Activated CD8-positive, alpha-beta memory T cell treated with anti-CD3 and anti-CD28 coated beads, Interleukin-2, amount 50 U/mL, for 1 hour (primary cell): ENCODE results near the gene ZSCAN16.
"Not testable (repeated sequence)": the region's sequence is repeated elsewhere in the genome, so short reads cannot be mapped to it uniquely, and the experiment has no call there.

Source experiments
- DNase-seq: peaks from one replicate; pipeline ENCODE4 v3.0.0-alpha.2; 2020; ENCODE audit errors: extremely low read depth

The ZSCAN16 gene

DNA sequence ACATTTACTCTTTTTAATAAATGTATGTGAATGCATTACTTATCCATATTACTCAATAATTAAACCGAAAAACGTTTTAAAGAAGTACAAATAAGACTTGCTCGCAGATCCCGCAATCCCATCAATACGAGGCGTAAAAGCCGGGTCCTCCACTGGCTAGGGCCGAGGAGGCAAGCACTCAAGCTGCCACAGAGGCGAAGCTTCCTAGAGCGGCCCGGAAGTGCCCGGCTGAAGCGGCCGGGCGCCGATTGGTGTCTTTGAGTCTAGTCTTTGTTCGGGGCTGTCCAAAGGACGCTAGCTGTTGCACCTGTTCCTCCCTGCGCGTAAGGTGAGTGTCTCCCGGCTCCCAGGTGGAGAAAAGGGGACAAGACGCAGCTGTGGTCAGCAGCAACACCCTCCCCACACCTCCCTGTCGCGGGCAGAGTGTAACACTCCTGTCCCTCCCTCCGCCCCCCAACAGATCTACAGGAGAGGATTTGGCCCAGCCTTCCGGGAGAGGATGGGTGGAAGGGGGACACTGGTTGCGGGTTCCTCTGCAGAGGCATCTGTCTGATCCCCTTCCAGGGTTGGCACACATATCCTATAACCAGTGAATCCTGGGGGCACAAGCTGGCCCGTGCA lies at the start of gene ZSCAN16:
Gene ZSCAN16, plus strand, starts transcription at position 260 of the 621 bp plus-strand sequence. CDS start 835 bp downstream, outside the sequence.
- no peak for DNase-seq

DNA sequence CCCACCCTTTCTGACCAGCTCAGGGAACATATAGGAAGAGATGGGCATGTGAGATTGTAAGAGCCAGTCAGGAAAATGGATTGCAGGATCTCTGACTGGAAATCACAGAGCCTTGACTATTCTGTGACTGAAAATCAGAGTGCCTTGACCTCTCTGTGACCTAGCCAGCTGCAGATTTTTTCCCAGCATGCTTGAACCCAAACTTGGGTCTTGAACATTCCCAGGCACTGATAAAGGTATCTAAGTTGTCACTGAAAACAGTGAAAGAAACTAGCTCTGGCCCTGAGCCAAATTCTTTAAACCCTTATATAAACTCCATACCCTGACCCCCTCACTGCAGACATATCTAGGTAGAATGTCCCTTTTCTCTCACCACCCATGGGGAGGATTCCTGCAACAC lies 46.4 kb upstream of the ZSCAN16 start:
- DNase-seq = no peak

DNA sequence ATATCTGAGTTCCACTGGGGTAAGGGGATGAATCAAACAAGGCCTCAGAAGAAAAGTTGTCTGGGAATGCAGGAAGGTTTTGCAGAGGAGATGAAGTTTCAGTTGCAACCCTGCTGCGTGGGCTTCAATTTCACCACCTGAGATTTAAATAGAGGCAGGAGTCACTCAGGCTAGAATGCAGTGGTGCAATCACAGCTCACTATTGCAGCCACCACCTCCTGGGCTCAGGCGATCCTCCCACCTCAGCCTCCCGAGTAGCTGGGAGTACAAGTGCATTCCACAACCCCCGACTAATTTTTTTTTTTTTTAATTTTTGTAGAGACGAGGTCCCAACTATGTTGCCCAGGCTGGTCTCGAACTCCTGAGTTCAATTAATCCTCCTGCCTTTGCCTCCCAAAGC lies 45.6 kb upstream of the ZSCAN16 start:
- no peak for DNase-seq

DNA sequence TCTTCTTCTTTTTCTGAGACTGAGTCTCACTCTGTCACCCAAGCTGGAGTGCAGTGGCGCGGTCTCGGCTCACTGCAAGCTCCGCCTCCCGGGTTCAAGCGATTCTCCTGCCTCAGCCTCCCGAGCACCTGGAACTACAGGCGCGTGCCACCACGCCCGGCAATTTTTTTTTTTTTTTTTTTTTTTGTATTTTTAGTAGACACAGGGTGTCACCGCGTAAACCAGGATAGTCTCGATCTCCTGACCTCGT lies 44.1 kb upstream of the ZSCAN16 start, which contains the start of gene ZNF165:
Gene ZNF165, plus strand, starts transcription at position 188 of the 250 bp plus-strand sequence. CDS start 4,913 bp downstream, outside the sequence.
- DNase-seq = not testable (repeated sequence)

DNA sequence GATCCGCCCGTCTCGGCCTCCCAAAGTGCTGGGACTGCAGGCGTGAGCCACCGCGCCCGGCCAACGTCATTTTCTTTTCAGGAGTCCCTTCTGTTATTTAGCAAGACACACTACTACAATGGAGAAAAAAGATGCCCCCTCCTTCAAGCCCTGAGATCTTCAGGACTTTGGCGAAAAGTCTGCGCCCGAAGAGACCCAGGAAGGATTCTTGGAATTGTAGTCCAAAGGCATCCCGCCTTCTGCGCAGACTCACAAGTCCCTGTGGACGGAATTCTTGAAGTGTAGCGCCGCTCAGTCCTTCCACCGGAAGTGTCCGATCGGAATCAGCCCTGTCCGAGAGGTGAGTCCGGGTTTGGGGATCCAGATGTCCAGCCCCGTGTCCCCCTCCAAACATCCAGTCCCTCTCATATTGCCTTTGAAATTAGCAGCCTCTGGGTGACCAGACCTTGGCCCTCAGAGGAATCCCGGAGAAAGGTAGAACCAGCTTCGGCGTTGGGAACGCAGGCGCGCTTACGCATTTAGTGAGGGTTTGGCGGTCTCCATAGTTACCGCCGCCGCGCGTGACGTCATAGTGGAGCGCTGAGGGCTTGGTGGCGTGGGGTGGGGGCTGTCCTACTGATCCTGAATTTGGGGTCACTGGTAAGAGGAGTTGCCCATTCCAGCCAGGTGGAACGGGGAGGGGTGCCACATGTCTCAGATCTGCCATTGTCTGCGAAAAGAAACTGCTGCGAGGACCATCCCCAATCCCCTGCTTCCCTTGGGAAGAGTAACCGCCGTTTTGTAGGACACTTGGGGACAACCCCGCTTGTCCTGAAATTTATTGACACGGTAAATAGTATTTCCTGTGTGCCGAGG lies 43.6 kb upstream of the ZSCAN16 start:
- peak; percentile 91 for DNase-seq

DNA sequence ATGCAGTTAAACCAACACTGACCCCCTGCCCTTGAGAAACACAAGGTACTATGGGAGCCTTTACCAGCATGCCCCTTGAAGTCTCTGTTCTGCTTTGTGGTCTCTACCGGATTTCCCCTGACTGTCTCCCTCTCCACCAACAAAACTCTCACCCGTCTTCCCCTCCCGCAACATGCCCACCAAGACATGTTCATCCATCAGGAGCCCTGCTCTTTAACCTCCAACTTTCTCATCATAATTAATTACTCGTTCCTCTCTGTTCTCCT lies 43.0 kb upstream of the ZSCAN16 start:
- peak; percentile 46 for DNase-seq

DNA sequence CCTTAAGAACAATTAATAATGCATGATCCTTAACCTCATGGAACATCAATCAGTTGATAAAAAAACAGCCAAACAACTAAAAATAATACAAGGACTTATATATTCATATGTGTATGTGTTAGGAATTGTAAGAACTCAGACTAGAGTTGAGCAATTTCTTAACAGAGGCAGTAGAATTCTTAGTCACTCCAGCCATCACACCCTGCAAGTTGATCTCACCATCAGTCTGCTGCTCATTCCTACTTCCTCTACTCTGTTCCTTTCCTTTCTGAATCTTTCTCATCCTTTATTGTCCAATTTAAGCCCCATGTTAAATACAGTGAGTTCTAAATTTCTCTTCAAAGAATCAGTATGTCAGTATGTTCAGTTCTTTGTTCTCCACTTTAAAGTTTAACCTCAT lies 41.5 kb upstream of the ZSCAN16 start:
- DNase-seq = no peak

DNA sequence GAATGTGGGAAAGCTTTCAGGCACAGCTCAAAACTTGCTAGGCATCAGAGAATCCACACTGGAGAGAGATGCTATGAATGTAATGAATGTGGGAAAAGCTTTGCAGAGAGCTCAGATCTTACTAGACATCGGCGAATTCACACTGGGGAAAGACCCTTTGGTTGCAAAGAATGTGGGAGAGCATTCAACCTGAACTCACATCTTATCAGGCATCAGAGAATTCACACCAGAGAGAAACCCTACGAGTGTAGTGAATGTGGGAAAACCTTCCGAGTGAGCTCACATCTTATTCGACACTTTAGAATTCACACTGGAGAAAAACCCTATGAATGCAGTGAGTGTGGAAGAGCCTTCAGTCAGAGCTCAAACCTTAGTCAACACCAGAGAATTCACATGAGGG lies 35.4 kb upstream of the ZSCAN16 start:
- no peak for DNase-seq

DNA sequence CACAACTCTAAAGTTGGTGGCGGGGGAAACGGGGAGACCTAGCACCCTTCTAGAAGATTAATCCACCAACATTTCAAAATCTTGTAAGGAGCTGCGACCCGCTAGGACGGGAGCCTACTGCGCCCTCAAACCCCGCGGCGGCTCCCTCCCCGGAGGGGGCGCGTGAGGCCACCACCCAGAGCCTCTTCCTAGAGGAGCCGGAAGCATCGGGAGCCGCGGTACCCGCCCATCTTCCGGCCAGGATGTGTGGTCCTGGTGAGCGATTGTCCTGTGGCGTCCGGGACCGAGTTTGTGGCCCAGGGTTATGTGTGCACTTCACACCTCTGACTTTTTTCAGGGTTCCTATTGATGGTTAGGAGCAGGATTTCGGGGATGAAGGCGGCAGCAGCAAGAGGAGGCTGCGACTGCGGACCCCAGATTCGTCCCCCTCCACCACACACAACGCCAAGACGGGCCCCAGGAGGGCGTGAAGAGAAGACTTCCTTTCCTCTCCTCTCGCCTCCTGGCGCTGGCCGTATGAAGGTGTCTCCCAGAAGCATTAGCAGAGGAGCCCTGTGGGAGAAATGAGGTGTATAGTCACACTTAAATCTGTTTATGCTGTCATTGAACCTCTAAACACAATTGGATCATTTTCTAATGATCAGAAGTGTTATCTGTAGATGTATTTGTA lies 33.4 kb upstream of the ZSCAN16 start:
- DNase-seq = no peak

DNA sequence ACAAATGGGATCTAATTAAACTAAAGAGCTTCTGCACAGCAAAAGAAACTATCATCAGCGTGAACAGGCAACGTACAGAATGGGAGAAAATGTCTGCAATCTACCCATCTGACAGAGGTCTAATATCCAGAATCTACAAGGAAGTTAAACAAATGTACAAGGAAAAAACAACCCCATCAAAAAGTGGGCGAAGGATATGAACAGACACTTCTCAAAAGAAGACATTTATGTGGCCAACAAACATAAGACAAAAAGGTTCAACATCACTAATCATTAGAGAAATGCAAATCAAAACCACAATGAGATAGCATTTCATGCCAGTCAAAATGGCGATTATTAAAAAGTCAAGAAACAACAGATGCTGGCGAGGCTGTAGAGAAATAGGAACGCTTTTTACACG lies 22.2 kb upstream of the ZSCAN16 start:
- not testable (repeated sequence) for DNase-seq

DNA sequence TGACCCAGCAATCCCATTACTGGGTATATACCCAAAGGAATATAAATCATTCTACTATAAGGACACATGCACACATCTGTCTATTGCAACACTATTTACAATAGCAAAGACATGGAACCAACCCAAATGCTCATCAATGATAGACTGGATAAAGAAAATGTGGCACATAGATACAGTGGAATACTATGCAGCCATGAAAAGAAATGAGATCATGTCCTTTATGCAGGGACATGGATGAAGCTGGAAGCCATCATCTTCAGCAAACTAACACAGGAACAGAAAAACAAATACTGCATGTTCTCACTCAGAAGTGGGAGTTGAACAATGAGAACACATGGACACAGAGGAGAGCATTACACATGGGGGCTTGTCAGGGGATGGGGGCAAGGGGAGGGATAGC lies 21.7 kb upstream of the ZSCAN16 start:
- DNase-seq = not testable (repeated sequence)

DNA sequence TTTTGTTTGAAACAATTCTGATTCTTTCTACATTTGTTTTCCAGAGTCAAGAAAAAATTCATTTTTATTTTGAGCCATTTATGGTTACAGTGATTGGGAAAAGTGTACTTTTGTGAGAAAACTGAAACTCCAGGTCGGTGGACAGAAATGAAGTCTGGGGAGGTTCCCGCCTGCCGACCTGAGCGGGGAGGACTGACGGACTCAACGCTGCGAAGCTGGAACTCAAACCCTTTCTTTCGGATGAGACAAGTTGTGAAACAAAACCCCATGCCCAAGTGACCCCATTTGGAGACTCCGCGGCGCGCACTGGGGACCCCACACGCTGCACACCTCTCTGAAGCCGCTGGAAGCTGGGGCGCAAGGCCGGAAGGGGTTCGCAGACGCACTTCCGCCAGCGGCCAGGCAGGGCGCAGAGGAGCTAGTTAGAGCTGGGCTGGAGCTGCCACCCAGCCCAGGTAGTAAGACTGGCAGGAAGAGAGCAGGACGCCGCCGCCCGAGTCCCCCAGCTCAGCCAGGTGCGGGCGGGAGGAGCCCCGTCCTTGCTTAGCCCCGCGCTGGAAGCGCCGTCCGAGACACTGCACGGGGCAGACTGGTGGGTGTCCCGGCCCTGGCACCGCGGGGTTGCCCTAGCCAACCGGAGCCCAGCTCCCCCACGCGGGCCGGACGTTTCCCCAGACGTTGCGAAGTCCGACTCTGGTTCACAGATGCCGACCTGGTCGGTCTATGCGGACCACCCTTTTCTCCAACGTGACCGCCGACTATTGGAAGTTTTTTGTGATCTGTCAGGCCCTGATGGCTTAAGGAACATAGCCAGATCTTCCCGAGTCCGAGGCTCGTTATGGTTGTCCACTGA lies 19.8 kb upstream of the ZSCAN16 start:
- peak; percentile 54 for DNase-seq

DNA sequence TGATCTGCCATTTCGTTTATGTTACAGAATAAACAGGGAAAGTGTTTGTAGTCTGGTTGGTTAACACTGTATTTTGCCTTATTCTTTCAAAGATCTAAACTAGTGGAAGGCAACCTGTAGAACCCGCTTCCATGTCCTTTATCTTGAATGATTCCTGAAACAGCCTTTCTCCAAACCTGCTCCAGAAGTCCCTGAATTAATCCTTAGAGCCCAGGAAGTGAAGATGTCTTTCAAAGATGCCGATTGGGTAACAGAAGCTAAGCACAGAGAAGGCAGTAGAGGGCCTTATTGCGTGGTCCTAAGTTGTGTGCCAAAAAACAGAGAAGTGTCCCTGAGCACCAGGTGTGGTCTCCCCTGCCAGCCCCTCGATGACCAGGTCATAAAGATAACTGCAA lies 19.2 kb upstream of the ZSCAN16 start:
- DNase-seq = no peak

DNA sequence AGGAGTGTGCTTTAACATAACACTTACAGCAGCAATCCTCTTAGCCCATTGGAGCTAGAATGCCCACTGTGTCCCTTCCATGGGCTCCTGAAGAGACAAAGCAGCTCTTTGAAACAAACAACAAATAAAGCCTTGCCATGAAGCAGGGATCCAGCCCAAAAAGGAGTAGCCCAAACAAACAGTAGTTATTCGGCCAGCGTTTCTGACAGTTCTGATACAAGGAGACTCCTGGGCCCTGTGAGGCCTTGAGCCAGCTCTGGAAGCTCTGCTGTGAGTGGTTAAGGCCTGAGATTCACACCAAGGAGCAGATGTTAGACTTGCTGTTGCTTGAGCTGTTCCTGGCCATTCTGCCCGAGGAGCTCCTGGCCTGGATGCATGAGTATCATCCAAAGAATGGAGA lies 16.9 kb upstream of the ZSCAN16 start:
- DNase-seq = no peak

DNA sequence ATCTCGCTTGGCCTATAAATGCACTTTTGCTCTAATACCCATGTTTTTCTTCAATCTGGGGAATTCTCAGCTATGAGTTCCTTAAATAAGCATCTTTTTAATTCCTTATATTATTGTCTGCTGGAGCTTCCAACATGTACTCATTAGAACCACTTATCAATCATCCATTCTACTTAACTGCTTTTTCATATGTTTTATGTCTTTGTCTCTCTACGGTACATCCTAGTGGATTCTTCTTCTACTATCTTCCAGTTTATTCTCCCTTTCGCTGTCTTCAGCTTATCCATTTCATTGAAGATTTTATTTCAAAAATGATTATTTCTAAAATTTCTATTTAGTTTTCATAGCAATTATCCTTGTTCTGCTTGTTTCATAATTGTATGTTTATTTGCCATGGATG lies 12.4 kb upstream of the ZSCAN16 start:
- DNase-seq = no peak

DNA sequence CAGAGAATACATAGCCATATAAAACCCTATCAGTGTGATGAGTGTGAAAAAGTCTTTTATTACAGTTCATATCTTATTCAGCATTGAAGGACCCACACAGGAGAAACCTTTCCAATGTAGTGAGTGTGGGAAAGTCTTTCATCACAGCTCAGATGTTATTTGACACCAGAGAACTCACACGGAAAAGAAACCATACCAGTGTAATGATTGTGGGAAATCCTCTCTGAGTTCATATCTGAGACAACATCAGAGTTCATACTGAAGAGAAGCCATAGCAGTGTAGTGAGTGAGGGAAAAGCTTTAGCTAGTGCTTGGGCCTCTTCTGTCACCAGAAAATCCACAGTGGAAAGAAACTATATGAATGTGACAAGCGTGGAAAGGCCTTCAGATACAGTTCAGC lies 8.6 kb upstream of the ZSCAN16 start:
- no peak for DNase-seq

DNA sequence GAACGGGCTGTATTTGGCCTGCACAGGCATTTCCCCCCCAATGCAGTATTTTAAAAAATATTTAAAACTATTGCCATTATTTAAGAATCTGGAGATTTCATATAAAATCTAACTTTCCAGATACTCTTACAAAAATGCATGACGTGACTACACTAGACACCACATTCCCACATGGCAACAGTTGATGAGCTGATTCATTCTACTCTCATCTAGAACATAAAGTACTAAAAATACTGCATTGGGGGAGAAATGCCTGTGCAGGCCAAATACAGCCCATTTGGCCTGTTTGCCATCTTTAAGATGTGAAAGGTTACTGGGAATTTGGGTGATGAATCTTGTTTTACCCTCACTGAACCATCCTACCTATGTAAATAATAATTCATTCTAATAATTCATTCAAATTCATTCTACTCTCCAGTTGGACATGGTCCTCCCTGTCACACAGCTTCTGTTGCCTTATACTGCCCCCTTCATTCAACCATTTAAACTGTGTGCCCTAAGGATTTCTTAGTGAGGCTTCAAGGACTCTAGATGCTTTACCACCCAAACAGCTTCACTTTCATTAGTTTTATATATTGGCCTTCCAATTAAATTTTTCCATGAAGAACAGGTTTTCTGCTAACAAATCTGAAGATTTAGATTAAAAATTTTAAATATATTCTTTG lies 6.9 kb upstream of the ZSCAN16 start:
- no peak for DNase-seq

DNA sequence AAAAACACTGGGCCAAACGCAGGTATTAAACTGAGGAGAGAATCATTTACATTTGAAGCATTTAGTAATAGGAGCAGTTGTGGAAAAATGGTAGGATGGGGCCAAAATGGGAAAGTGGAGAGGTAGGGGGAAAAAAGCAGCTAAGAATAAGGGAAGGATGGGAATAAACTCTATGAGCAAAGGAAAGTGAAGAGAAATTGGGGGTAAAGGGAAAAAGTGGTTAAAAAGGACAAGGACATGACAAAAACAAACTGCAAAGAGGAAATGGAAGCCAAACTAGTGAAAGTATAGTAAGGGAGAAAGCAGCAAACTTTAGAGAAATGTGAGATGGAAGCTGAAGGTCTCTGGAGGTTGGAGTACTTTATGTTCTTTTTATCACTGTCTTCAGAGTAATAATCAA lies 6.2 kb upstream of the ZSCAN16 start:
- DNase-seq = no peak

DNA sequence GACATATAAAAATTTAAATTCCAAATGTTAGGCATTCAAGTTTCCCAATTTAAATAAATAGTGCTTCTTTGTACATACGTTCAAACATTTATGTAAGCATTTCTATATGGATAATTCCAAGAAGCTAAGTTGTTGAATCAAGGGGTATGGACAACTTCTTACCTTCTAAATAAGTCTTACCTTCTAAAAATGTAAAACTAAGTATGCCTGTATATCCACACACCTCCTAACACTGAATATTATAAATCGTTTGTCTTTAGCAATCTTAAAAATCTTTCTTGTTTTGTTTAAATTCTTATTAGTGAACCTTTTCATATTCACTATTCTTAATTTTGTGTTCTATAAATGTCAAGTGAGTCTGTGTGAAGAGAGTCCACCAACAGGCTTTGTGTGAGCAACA lies 2.5 kb upstream of the ZSCAN16 start:
- no peak for DNase-seq

DNA sequence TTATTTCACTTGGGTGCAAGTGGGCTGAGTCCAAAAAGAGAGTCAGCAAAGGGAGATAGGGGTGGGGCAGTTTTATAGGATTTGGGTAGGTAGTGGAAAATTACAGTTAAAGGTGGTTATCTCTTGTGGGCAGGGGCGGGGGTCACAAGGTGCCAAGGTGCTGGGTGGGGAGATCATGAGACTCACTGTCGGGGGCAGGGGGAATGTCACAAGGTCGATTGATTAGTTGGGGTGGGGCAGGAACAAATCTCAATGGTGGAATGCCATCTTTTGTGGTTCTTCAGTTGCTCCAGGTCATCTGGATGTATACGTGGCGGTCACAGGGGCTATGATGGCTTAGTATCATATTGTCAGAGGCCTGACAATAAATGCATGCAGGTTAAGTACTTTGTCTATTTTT lies 2.1 kb upstream of the ZSCAN16 start:
- not testable (repeated sequence) for DNase-seq

DNA sequence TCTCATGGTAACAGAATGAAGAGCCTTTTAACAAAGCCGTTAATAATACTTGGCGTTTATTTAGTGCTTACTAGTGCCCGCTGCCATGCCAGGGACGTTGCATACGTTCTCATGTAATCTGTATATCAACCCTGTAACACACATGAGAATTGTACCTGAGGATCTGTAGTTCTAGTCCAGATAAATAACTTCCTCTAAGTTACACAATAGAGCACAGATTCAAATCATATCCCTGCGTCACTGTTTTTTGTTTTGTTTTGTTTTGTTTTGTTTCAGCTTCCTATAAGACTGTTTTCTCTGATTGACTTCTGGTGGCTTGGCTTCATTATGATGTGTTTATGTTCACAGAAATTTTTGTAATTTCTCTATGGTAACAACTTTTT lies 553 bp downstream of the ZSCAN16 start:
- no peak for DNase-seq

DNA sequence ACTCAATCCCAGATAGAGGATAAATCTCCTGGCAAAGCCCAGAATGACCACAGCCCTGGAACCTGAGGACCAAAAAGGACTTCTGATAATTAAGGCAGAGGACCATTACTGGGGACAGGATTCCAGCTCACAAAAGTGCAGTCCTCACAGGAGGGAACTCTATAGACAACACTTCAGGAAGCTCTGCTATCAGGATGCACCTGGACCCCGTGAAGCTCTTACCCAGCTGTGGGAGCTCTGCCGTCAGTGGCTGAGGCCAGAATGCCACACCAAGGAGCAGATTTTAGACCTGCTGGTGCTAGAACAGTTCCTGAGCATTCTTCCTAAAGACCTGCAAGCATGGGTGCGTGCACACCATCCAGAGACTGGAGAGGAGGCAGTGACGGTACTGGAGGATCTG lies 992 bp downstream of the ZSCAN16 start:
- no peak for DNase-seq
